CD1c-positive myeloid dendritic cell (primary cell): Measurements from ENCODE around the gene NCOA7.

Source experiments
- DNase-seq: peaks from one replicate; pipeline ENCODE4 v3.0.0-alpha.2; 2016; ENCODE audit errors: extremely low spot score

The NCOA7 gene, protein sequence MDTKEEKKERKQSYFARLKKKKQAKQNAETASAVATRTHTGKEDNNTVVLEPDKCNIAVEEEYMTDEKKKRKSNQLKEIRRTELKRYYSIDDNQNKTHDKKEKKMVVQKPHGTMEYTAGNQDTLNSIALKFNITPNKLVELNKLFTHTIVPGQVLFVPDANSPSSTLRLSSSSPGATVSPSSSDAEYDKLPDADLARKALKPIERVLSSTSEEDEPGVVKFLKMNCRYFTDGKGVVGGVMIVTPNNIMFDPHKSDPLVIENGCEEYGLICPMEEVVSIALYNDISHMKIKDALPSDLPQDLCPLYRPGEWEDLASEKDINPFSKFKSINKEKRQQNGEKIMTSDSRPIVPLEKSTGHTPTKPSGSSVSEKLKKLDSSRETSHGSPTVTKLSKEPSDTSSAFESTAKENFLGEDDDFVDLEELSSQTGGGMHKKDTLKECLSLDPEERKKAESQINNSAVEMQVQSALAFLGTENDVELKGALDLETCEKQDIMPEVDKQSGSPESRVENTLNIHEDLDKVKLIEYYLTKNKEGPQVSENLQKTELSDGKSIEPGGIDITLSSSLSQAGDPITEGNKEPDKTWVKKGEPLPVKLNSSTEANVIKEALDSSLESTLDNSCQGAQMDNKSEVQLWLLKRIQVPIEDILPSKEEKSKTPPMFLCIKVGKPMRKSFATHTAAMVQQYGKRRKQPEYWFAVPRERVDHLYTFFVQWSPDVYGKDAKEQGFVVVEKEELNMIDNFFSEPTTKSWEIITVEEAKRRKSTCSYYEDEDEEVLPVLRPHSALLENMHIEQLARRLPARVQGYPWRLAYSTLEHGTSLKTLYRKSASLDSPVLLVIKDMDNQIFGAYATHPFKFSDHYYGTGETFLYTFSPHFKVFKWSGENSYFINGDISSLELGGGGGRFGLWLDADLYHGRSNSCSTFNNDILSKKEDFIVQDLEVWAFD

DNA sequence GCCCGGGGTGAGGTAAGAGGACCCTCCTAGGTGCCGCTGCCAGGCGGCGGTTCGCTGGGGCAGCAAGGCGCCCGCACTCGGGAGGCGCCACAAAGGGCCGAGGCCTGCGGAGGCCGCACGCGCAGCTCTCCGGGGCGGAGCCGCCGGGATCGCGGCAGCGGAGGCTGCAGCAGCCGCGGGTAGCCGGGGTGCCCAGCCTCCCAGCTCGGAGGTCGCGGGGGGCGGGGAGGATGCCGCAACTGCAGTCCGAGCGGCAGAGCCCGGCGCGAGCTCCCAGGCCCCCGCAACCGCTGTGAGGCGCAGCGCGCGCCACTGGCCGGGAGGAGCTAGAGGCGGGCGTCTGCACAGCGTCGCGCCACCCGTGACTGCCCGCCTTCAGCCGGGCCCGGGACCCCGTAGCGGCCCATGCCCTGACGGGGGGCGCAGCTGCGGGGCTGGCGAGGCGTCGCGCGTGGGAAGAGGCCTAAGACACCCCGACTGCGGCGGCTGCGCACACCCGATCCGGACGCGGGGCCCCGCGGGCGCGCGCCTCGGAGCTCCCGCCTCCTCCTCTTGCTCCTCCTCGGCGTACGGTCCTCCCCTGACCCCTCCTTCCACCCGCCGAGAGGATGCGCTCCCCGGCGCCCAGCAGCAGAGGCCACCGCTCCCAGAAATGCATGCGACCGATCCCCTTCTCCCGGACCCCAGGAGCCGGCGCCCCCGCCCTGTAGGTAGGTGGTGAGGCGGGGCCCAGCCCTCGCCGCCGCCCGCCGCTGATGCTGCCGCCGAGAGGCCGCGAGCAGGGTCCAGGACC, at the start of gene NCOA7:
Gene NCOA7 (plus strand): TSS at position 603 of the 793 bp plus-strand sequence. CDS start 24,395 bp downstream, outside the sequence.
- DNase-seq: peak; percentile 83

- no peak for DNase-seq
Measured at GRCh38 chr6:125741336-125741735, 49.4 kb upstream of the NCOA7 start.

GRCh38 chr6:125742024-125742423, 48.7 kb upstream of the NCOA7 start:
- DNase-seq: no peak

- no peak for DNase-seq
Measured at GRCh38 chr6:125742464-125743120, 48.2 kb upstream of the NCOA7 start.

- DNase-seq: no peak
Measured at GRCh38 chr6:125743604-125744003, 47.2 kb upstream of the NCOA7 start.

- no peak for DNase-seq
Measured at GRCh38 chr6:125745281-125746018, 45.3 kb upstream of the NCOA7 start.

GRCh38 chr6:125746019-125746414, 44.7 kb upstream of the NCOA7 start:
- no peak for DNase-seq

GRCh38 chr6:125746731-125747588, 43.8 kb upstream of the NCOA7 start:
- peak; percentile 62 for DNase-seq

- no peak for DNase-seq
Measured at GRCh38 chr6:125747589-125748405, 43.0 kb upstream of the NCOA7 start.

GRCh38 chr6:125748406-125749172, 42.2 kb upstream of the NCOA7 start:
- DNase-seq: peak; percentile 15

- peak; percentile 93 for DNase-seq
Measured at GRCh38 chr6:125749173-125749864, 41.4 kb upstream of the NCOA7 start, which contains the start of gene HEY2. Gene HEY2 (plus strand): TSS chr6:125749632. CDS start chr6:125749777, 145 bp downstream.

GRCh38 chr6:125749865-125750691, 40.7 kb upstream of the NCOA7 start:
- DNase-seq: no peak

DNA sequence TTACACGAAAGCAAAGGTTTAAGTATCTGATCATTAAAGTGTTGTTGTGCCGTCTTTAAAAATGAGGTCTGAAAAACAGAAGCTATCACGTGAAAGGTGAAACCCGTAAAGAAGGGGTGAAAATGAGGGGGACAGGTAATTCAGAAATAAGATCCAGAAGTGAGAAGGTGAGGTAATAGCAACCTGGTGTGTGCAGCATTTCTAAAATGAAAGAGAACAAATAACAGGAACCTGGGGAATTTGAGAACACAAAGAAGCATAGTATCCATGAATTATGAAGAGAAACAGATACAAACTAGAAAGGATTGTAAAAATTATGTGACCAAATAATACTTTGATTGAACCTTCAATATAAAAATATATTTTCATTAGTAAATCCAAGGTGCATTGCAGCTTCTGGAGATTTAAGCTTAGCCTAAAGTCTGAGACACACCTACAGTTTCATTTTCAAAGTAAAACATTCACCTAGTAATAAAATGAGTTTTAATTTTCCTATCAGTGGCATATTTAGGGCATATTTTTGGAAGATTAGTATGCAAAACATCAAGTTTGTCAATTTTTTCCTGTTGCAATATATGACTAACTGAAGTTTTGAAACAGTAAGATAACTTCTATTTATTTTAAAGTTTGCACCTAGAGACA, 39.9 kb upstream of the NCOA7 start:
- no peak for DNase-seq

DNA sequence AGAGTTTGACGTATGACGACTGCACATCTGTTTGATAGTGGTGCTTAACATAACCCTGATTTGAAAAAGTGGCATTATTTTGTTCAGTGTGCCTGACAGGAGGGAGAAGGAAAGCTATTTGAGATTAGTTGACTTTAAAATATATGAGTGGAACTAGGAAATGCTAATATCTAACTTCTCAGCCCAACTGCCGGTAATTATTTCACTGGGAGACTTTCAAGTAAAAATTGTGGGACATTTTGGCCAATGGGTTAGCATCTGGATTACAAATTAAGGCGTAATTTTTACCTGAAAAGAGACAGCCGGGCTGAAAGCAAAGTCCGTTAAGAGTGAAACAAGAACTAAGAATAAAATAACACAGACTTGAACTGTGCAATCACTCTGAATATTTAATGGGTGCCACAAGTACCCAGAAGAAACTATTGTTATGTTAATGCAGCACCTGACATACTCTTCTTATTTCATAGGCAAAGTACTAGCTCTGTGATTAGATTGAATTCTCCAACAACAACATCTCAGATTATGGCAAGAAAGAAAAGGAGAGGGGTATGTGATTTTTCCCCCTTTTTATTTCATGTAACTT, 39.3 kb upstream of the NCOA7 start:
- no peak for DNase-seq

GRCh38 chr6:125752773-125753172, 38.0 kb upstream of the NCOA7 start:
- DNase-seq: no peak
